Measurements from ENCODE around the gene AKAP1.

AKAP1 gene

GRCh38 chr17:57166803-57167202, 81.8 kb downstream of the AKAP1 start:
- no peak for TF ChIP-seq GATA2 (IDR thresholded peaks at IDR 0.05; ENCODE audit: low read depth, low read length)
- no peak for TF ChIP-seq GATA3 (IDR thresholded peaks at IDR 0.05; ENCODE audit: low read depth, low read length)

DNA sequence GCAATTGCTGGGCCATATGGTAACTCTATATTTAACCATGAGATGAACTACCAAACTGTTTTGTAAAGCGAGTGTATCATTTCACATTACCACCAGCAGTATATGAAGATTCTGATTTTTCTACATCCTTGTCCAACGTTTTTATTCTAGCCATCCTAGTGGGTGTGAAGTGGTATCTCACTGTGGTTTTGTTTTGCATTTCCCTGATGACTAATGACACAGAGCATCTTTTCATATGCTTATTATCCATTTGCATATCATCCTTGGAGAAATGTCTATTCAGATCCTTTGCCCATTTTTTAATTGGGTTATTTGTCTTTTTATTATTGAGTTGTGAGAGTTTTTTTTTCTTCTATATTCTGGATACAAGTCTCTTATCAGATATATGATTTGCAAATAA, 83.6 kb downstream of the AKAP1 start:
- TF ChIP-seq GATA3 (IDR thresholded peaks at IDR 0.05; ENCODE audit: low read depth, low read length) (no peak), GATA2 (IDR thresholded peaks at IDR 0.05; ENCODE audit: low read depth, low read length) (no peak)

GRCh38 chr17:57170866-57171265, 85.8 kb downstream of the AKAP1 start:
- TF ChIP-seq GATA2 (IDR thresholded peaks at IDR 0.05; ENCODE audit: low read depth, low read length) (no peak), GATA3 (IDR thresholded peaks at IDR 0.05; ENCODE audit: low read depth, low read length) (no peak)
